HEK293 (cell line): ENCODE data around the gene DDAH1.

ENCODE experiments used
- REST ChIP-seq: fragments of 450-650 bp; formaldehyde crosslinking; IDR thresholded peaks from 2 replicates; pipeline ENCODE4 v1.5.1; 2016; ENCODE audit warnings: missing biosample characterization, missing genetic modification characterization
- SALL2 ChIP-seq: fragments of 450-650 bp; formaldehyde crosslinking; IDR thresholded peaks from 2 replicates; pipeline ENCODE4 v1.5.0; 2017; ENCODE audit warnings: missing biosample characterization, mild to moderate bottlenecking, missing genetic modification characterization, borderline replicate concordance
- ZNF292 ChIP-seq: fragments of 450-650 bp; formaldehyde crosslinking; IDR thresholded peaks from 2 replicates; pipeline ENCODE4 v1.5.1; 2016; ENCODE audit warnings: low read depth, missing biosample characterization, missing genetic modification characterization, borderline replicate concordance
- ZNF341 ChIP-seq: fragments of 450-650 bp; formaldehyde crosslinking; IDR thresholded peaks from 2 replicates; pipeline ENCODE4; 2016; ENCODE audit warnings: low read depth, missing biosample characterization, missing genetic modification characterization
- TF ChIP-seq, protein P1 (sequence below): fragments of 450-650 bp; formaldehyde crosslinking; IDR thresholded peaks from 2 replicates; pipeline ENCODE4 v1.5.1; 2016; ENCODE audit warnings: missing biosample characterization, missing genetic modification characterization

DNA sequence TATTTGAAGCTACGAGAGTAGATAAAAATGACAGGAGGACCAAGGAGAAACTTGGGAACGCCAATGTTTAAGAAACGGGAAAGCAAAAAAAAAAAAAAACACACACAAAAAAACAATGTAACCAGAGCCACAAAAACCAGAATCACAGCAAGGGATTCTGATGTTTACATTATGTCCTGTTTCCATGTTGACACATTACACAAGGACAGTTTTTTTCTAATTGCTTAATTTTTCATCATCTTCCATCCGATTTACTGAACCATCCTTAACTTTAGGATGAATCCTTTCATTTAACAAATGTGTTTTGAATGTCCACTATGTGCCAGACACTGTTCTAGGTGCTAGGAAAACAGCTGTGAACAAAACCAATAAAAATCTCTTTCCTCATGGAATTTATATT, 187.2 kb downstream of the DDAH1 start:
- TF ChIP-seq REST (tag by site-specific recombination) (no peak), ZNF341 (tag by site-specific recombination) (no peak), SALL2 (tag by site-specific recombination) (no peak), ZNF292 (tag by site-specific recombination) (no peak)
- TF ChIP-seq, protein P1, sequence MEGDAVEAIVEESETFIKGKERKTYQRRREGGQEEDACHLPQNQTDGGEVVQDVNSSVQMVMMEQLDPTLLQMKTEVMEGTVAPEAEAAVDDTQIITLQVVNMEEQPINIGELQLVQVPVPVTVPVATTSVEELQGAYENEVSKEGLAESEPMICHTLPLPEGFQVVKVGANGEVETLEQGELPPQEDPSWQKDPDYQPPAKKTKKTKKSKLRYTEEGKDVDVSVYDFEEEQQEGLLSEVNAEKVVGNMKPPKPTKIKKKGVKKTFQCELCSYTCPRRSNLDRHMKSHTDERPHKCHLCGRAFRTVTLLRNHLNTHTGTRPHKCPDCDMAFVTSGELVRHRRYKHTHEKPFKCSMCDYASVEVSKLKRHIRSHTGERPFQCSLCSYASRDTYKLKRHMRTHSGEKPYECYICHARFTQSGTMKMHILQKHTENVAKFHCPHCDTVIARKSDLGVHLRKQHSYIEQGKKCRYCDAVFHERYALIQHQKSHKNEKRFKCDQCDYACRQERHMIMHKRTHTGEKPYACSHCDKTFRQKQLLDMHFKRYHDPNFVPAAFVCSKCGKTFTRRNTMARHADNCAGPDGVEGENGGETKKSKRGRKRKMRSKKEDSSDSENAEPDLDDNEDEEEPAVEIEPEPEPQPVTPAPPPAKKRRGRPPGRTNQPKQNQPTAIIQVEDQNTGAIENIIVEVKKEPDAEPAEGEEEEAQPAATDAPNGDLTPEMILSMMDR = no peak
